Measurements from ENCODE around the gene SULT1C3. TPM values are rescaled to one million over a fixed set of nuclear protein-coding genes. Genes with fewer than 3 reads are reported as not detected.

SULT1C3 gene
- total RNA-seq, 2 experiments from 2014 or later: not detected

DNA sequence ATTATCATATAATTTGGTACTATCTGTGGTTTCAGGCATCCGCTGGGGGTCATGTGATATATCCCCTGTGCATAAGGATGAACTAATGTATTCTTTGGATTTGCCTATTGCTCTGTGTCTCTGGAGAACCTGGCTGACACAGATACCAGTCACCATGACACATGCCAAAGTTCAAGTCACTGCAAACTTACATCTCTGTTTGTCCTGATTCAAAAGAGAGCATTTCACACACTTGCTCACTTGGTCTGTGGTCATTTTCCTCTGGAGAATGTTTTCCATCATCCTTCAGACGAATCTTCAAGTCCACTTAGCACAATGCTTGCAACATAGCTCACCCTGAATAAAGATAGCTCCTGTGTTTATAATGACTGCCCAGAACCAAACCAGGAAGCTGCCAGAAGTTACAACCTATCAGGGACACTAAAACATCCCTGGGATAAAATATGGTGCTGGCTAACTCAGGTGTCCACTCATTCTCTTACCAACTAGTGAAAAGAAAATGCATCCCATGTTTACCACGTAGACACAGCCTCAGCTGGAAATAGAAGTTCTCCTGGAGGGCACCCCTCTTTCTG, 18.1 kb downstream of the SULT1C3 start:
- Mint-ChIP-seq H3K36me3 (ENCODE audit: low read depth) (no peaks in the 10 kb centered on the region), H3K4me1 (ENCODE audit: low read depth) (no peaks in the 10 kb centered on the region), H3K4me3 (no peak overlapping the region), H3K27ac (no peak overlapping the region), H3K27me3 (ENCODE audit: low read depth) (peaks cover 4% of the 10 kb centered on the region), H3K9me3 (ENCODE audit: insufficient read depth) (no peaks in the 10 kb centered on the region)
- ChIA-PET POLR2A (no interaction called here), CTCF (no interaction called here)
- ATAC-seq (no peak), DNase-seq (no peak)

DNA sequence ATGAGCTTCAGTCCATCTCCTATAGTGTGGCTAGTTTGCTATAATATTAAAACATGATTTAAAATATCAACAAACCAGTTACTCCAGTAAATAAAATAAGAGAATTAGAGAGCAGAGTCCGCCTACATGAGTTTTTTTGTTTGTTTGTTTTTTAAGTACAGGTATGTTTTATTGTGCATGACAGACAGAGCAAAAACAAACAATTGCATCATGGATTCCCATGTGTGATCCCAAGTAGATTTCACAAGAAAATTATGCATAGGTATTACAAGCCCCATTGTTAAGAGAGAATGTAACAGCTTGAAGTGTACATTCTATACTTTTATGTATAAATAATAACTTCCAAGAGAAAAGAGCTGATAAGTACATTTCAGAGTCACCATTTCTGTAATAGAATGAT, 21.0 kb downstream of the SULT1C3 start:
- ChIA-PET CTCF (no interaction called here), POLR2A (no interaction called here)
- Mint-ChIP-seq H3K4me1 (ENCODE audit: low read depth) (no peaks in the 10 kb centered on the region), H3K9me3 (ENCODE audit: insufficient read depth) (no peaks in the 10 kb centered on the region), H3K27me3 (ENCODE audit: low read depth) (peaks cover 12% of the 10 kb centered on the region), H3K36me3 (ENCODE audit: low read depth) (no peaks in the 10 kb centered on the region), H3K27ac (no peak overlapping the region), H3K4me3 (no peak overlapping the region)
- ATAC-seq: no peak
- no peak for DNase-seq

DNA sequence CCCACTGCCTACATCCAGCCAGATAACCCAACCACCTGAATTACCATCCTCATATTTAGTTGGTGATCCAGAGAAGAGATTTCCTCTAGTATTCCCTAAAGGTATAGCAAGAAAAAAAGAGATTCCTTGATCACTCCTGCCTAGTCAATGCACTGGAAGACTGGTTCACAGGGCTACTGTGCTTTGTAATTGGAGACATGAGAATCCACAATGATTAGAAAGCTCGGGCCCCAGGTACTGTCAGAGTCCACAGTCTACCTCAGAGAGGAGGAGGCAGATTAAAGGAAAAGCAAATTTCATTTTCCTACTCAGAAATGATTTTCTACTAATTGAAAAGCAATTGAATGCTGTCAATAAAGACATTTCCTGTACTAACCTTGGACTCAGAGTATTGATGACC, 22.3 kb downstream of the SULT1C3 start:
- H3K4me1 Mint-ChIP-seq (ENCODE audit: low read depth): no peaks in the 10 kb centered on the region
- no peak for ATAC-seq

DNA sequence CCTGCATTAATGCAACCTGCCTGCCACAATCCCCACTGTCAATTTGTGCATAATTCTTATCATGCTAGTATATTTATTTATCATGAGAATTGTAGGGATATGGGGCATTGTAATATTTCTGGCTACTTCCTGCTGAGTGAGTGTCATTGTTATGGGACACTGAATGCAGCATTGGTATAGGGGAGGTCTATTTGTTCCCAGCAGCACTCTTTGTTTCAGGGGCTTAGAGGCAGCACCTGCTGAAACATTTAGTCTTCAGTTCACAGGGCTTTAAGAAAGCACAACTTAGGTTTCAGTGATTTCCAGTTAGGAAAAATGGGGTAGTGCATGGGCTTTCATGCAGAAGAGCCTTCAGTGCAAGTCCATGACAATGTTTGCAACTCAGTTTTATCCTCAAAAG, 23.6 kb downstream of the SULT1C3 start:
- CTCF ChIA-PET: no interaction called here
- POLR2A ChIA-PET: no interaction called here
- Mint-ChIP-seq H3K4me1 (ENCODE audit: low read depth) (no peaks in the 10 kb centered on the region), H3K36me3 (ENCODE audit: low read depth) (no peaks in the 10 kb centered on the region), H3K27ac (no peak overlapping the region), H3K9me3 (ENCODE audit: insufficient read depth) (no peaks in the 10 kb centered on the region), H3K27me3 (ENCODE audit: low read depth) (peaks cover 10% of the 10 kb centered on the region), H3K4me3 (no peak overlapping the region)
- DNase-seq (no peak), ATAC-seq (no peak)

More for the DNA sequence above, 22.3 kb downstream of the SULT1C3 start:
- ChIA-PET CTCF (no interaction called here), POLR2A (no interaction called here)
- H3K4me3 Mint-ChIP-seq: no peak overlapping the region
- no peaks in the 10 kb centered on the region for H3K36me3 Mint-ChIP-seq (ENCODE audit: low read depth)
- no peak for DNase-seq
- H3K27ac Mint-ChIP-seq: no peak overlapping the region
- H3K9me3 Mint-ChIP-seq (ENCODE audit: insufficient read depth): no peaks in the 10 kb centered on the region
- peaks cover 10% of the 10 kb centered on the region for H3K27me3 Mint-ChIP-seq (ENCODE audit: low read depth)

DNA sequence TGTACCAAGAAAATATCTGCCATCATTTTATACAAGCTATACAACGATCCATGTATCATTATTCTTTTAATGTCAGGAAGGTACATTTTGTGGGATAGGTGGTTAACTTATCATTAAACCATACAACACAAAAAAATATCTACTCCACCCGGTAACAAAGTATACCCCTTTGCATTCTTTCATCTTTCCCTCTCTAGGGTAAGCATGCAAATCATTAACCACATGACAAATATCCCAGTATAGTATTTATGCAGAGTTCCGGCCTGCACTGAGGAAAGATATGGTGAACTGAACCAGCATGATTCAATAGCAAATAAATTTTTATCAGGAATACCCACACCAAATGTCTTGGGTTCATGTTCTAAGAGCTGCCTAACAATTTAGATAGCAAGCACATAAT, 26.4 kb downstream of the SULT1C3 start:
- ChIA-PET POLR2A (no interaction called here), CTCF (no interaction called here)
- no peaks in the 10 kb centered on the region for H3K9me3 Mint-ChIP-seq (ENCODE audit: insufficient read depth)
- H3K27me3 Mint-ChIP-seq (ENCODE audit: low read depth): peaks cover 10% of the 10 kb centered on the region
- no peaks in the 10 kb centered on the region for H3K4me1 Mint-ChIP-seq (ENCODE audit: low read depth)
- no peak overlapping the region for H3K27ac Mint-ChIP-seq
- H3K36me3 Mint-ChIP-seq (ENCODE audit: low read depth): no peaks in the 10 kb centered on the region
- no peak overlapping the region for H3K4me3 Mint-ChIP-seq
- ATAC-seq (no peak), DNase-seq (no peak)

DNA sequence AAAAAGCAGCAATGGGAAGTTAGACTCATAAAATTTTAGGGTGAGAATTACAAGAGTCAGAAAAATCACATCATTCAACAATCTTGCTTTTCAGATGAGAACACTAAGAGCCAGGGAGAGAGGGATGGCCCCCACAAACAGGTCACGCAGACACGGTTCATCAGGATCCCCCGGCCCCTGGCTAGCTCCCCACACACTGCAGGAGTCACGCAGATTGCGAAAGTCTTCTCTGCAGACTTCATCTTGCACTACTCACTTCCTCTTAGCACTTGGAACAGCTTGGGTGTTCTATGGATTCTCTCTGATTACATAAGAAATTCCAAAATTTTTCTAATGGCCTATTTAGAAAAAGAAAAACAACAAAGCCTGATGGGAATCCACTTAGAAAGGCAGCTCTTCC, 27.3 kb downstream of the SULT1C3 start:
- H3K27ac Mint-ChIP-seq: no peak overlapping the region
- ChIA-PET POLR2A (no interaction called here), CTCF (no interaction called here)
- H3K27me3 Mint-ChIP-seq (ENCODE audit: low read depth): peaks cover 10% of the 10 kb centered on the region
- no peak overlapping the region for H3K4me3 Mint-ChIP-seq
- H3K4me1 Mint-ChIP-seq (ENCODE audit: low read depth): no peaks in the 10 kb centered on the region
- H3K36me3 Mint-ChIP-seq (ENCODE audit: low read depth): no peaks in the 10 kb centered on the region
- ATAC-seq (no peak), DNase-seq (no peak)
- no peaks in the 10 kb centered on the region for H3K9me3 Mint-ChIP-seq (ENCODE audit: insufficient read depth)

DNA sequence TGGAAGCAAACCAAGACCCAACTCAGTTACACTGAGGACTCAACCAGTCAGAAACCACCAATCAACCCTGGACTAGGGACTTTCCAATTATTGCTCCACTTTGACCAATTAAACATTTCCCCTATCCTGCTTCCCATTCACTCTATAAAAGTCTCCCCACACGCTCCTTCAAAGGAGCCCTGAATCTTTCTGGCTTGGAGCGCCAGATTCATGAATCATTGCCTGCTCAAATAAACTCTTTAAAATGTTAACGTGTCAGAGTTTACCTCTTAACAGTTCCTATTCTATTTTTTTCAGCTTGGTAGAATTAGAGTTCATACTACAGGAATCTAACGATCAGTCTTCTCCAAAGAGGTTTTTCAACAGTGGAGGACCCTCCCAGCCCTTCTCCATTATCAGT, 28.2 kb downstream of the SULT1C3 start:
- Mint-ChIP-seq H3K4me1 (ENCODE audit: low read depth) (no peaks in the 10 kb centered on the region), H3K36me3 (ENCODE audit: low read depth) (no peaks in the 10 kb centered on the region), H3K27me3 (ENCODE audit: low read depth) (peaks cover 10% of the 10 kb centered on the region), H3K27ac (no peak overlapping the region), H3K9me3 (ENCODE audit: insufficient read depth) (no peaks in the 10 kb centered on the region), H3K4me3 (no peak overlapping the region)
- ChIA-PET CTCF (no interaction called here), POLR2A (no interaction called here)
- no peak for ATAC-seq
- DNase-seq: no peak

DNA sequence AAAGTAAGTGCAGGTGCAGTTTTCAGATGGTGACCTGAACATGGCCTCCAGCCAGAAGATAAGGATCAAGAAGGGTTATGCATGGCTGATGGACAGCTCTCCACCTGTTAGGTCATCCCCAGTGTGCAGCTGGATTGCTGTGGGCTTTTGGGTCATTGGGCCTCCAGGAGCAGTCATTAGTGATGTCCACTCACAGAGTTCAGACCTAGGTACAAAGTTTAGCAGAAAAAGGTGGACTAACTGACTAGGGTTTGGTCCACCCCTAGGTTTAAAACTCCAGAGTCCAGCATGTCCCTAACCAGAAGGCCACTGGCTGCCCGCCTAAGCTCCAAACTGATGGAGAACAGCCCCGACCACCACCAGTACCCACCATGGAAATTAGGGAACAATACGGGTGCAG, 30.6 kb downstream of the SULT1C3 start:
- H3K9me3 Mint-ChIP-seq (ENCODE audit: insufficient read depth): no peaks in the 10 kb centered on the region
- no peak for DNase-seq
- H3K4me1 Mint-ChIP-seq (ENCODE audit: low read depth): no peaks in the 10 kb centered on the region
- H3K27me3 Mint-ChIP-seq (ENCODE audit: low read depth): peaks cover 4% of the 10 kb centered on the region
- ChIA-PET POLR2A (no interaction called here), CTCF (no interaction called here)
- ATAC-seq: no peak
- H3K27ac Mint-ChIP-seq: no peak overlapping the region
- no peaks in the 10 kb centered on the region for H3K36me3 Mint-ChIP-seq (ENCODE audit: low read depth)
- H3K4me3 Mint-ChIP-seq: no peak overlapping the region

DNA sequence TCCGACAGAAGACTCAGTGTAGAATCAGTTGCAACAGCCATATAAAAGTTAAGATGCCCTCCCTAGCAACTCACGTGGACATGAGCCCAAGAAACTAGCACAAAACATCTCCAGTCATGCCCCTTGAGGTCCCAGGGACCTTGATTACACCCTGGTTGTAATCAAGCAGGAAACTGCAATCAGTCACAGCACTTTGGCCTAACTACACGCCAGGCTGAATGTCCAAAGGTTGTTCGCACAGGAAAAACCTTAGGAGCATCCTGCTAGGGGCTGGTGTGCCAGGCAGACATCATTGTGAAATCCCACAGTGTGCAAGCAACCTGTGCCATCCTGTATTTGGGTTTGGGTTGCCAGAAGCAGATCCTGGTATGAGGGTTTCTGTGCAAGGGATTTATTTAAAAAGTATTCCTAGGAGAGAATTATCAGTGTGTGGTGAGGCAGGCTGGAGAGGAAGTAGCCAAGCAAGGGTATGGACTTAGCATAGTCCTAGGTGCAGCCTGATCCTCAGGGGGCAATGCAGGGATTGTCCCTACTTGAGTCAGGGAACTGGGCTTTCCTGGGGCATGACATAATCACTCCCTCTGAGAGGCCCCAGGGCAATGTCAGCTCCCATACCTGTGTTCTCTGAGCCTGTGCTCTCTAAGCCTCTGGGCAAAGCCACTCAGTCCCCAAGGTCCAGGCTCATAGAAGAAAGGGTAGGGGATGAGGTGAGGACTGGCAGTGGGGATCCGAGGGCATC, 31.2 kb downstream of the SULT1C3 start:
- no peaks in the 10 kb centered on the region for H3K9me3 Mint-ChIP-seq (ENCODE audit: insufficient read depth)
- DNase-seq (no peak), ATAC-seq (no peak)
- H3K36me3 Mint-ChIP-seq (ENCODE audit: low read depth): no peaks in the 10 kb centered on the region
- H3K4me1 Mint-ChIP-seq (ENCODE audit: low read depth): no peaks in the 10 kb centered on the region
- CTCF ChIA-PET: no interaction called here
- POLR2A ChIA-PET: no interaction called here
- no peak overlapping the region for H3K4me3 Mint-ChIP-seq
- H3K27me3 Mint-ChIP-seq (ENCODE audit: low read depth): no peaks in the 10 kb centered on the region
- H3K27ac Mint-ChIP-seq: no peak overlapping the region

DNA sequence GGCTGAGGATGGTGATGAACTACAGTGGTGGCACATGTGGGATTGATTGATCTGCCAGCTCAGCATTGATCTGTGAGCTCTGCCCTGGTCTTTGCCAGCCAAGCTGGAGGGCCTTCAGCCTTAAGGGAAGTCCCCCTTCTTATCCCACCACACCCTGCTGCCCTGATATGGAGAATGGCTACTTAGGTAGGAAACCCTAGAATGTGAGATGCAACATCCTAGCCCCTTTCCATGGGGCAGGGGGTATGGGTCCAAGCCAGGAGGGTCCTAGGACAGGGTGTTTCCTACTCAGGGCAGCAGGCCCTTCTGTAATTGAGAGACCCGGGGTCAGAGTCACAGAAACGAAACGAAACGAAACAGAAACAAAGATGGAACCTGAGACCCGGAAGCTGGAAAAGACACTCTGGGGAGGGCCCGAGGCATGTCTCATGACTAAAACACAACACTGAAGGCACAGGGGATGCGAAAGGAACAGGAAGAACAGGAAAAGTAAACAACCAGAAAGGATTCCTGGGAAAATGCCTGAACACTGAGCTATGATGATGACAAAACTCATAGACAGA, 32.0 kb downstream of the SULT1C3 start:
- Mint-ChIP-seq H3K27me3 (ENCODE audit: low read depth) (no peaks in the 10 kb centered on the region), H3K27ac (no peak overlapping the region), H3K4me3 (no peak overlapping the region), H3K9me3 (ENCODE audit: insufficient read depth) (no peaks in the 10 kb centered on the region), H3K36me3 (ENCODE audit: low read depth) (no peaks in the 10 kb centered on the region), H3K4me1 (ENCODE audit: low read depth) (no peaks in the 10 kb centered on the region)
- CTCF ChIA-PET: no interaction called here
- DNase-seq: no peak
- no peak for ATAC-seq
- POLR2A ChIA-PET: no interaction called here

DNA sequence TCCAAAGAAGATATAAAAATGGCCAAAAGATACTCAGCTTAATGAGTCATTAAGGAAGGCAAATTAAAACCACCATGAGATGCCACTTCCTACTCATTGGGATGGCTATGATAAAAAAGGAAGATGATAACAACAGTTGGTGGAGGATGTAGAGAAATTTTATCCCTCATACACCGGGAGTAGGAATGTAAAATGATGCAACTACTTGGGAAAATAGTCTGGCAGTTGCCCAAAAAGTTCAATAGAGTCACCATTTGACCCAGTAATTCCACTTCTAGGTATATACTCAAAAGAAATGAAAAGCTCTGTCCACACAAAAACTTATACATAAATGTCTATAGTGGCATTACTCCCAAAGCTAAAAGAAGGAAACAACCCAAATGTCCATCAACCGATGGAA, 38.9 kb downstream of the SULT1C3 start:
- Mint-ChIP-seq H3K9me3 (ENCODE audit: insufficient read depth) (no peaks in the 10 kb centered on the region), H3K36me3 (ENCODE audit: low read depth) (no peaks in the 10 kb centered on the region), H3K4me1 (ENCODE audit: low read depth) (no peaks in the 10 kb centered on the region), H3K27me3 (ENCODE audit: low read depth) (peaks cover 5% of the 10 kb centered on the region), H3K4me3 (no peak overlapping the region), H3K27ac (no peak overlapping the region)
- no peak for ATAC-seq
- CTCF ChIA-PET: no interaction called here
- no peak for DNase-seq
- POLR2A ChIA-PET: interaction anchor here (1.2 kb wide), 1 partner anchor 162 kb away, joined by 3 read pairs; no protein-coding TSS in a partner anchor

DNA sequence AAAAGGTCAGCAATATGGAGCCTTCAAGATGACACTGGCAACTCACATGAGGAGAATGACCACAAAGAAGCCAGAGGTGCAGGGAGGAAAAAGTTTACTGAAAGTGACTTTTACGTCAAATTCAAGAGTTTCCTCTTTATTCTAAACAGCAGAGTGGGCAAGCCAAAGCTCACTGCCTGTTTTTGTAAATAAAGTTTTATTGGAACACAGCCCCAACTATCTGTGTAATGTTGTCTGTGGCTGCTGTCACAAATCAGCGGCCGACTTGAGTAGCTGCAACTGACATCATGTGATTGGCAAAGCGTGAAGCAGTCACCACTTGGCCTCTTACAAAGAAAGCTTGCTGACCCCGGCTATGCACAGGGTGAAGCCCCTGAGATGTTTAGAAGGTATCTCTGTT, 39.7 kb downstream of the SULT1C3 start:
- Mint-ChIP-seq H3K36me3 (ENCODE audit: low read depth) (no peaks in the 10 kb centered on the region), H3K4me1 (ENCODE audit: low read depth) (no peaks in the 10 kb centered on the region), H3K9me3 (ENCODE audit: insufficient read depth) (no peaks in the 10 kb centered on the region), H3K4me3 (no peak overlapping the region), H3K27ac (no peak overlapping the region), H3K27me3 (ENCODE audit: low read depth) (peaks cover 5% of the 10 kb centered on the region)
- ATAC-seq: no peak
- no peak for DNase-seq
- POLR2A ChIA-PET: no interaction called here
- CTCF ChIA-PET: no interaction called here

DNA sequence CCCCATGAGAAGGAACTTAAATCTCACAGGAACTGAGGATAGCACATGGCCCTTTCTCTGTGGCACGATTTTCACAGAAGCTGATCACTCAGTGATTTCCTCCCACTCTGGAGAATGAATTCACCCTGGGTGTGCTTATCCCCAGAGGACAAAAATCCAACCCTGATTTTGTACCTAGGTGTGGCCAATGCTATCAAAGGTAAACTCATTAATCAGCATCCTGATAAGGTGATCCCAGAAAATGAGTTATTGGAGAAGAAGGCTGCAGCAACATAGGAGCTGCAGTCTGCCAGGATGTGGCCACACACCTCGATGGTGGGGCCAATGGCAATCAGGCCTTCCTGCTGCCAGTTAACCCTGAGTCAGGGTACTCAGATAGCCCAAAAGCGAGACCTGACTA, 40.7 kb downstream of the SULT1C3 start:
- ChIA-PET CTCF (no interaction called here), POLR2A (no interaction called here)
- Mint-ChIP-seq H3K27me3 (ENCODE audit: low read depth) (peaks cover 5% of the 10 kb centered on the region), H3K36me3 (ENCODE audit: low read depth) (no peaks in the 10 kb centered on the region), H3K27ac (no peak overlapping the region), H3K4me1 (ENCODE audit: low read depth) (no peaks in the 10 kb centered on the region), H3K4me3 (no peak overlapping the region), H3K9me3 (ENCODE audit: insufficient read depth) (no peaks in the 10 kb centered on the region)
- no peak for DNase-seq
- no peak for ATAC-seq
